AG09319 (cell line): ENCODE data around the gene SMCO4.

Source experiments
- DNase-seq: peaks from one replicate; pipeline ENCODE4 v3.0.0-alpha.2; 2010; ENCODE audit warnings: low read depth; ENCODE audit errors: extremely low read depth
- TF ChIP-seq, protein P1 (sequence below): IDR thresholded peaks from 2 replicates; pipeline ENCODE4 v1.5.1; 2011; ENCODE audit warnings: low read depth, mild to moderate bottlenecking, inconsistent platforms, low read length, moderate library complexity

Gene SMCO4

DNA sequence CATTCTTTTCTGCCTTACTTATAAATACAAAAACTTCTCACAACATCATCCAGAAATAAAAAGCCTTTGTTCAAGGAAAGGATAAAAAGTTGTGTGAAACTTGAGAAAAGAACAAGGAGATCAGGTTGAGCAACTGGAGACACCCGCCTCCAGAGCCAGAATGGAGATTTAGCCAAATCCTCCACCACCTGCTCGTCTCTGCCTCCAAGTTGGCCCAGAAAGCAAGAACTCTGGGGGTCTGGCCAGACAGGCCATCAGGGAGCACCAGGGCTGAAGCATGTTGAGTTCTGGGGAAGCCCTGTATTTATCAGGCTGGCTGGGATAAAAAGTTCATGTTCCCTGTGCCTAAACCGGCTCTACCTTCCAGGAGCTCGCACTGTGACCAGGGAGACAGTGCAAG is 14.9 kb downstream of the SMCO4 start:
- no peak for DNase-seq
- TF ChIP-seq, protein P1, sequence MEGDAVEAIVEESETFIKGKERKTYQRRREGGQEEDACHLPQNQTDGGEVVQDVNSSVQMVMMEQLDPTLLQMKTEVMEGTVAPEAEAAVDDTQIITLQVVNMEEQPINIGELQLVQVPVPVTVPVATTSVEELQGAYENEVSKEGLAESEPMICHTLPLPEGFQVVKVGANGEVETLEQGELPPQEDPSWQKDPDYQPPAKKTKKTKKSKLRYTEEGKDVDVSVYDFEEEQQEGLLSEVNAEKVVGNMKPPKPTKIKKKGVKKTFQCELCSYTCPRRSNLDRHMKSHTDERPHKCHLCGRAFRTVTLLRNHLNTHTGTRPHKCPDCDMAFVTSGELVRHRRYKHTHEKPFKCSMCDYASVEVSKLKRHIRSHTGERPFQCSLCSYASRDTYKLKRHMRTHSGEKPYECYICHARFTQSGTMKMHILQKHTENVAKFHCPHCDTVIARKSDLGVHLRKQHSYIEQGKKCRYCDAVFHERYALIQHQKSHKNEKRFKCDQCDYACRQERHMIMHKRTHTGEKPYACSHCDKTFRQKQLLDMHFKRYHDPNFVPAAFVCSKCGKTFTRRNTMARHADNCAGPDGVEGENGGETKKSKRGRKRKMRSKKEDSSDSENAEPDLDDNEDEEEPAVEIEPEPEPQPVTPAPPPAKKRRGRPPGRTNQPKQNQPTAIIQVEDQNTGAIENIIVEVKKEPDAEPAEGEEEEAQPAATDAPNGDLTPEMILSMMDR, result no peak

DNA sequence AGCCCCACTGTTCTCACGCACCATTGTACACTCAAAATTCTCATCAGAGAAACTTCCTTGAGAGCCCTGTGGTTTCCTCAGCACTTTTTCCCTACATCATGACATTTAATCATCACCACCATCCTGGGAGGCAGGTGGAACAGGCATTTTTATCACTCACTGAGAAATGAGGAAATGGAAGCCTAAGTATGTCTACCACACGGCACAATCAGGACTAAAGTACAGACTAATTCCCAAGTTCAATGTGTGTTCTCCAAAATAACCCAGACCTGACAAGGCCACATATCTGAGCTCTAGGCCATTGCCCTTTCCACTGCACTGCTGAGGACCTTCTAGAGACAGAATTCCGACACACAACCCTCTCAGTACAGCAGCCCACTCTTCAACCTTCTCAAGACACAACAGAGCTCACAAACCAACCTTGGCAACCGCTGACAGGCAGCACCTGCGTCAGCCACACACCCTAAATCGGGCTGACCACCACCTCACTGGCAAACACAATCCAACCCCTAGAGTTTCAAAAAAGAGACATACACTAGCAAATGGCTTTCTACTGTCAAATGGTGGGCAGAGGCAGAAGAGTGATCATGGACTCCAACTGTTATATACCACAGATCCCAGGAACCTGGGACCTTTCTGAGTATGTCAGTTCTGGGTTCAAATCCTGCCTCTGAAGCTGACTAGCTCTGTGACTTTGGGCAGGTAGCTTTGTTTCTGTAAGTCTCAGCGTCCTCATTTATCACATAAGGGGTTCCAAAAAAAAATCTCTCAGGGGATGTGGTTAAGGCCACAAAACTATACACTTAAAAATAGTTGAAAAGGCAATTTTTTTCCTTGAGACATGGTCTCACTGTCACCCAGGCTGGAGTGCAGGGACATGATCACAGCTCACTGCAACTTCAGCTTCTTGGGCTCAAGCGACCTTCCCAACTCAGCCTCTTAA is 16.3 kb downstream of the SMCO4 start:
- TF ChIP-seq, protein P1, result no peak
- DNase-seq, result no peak

DNA sequence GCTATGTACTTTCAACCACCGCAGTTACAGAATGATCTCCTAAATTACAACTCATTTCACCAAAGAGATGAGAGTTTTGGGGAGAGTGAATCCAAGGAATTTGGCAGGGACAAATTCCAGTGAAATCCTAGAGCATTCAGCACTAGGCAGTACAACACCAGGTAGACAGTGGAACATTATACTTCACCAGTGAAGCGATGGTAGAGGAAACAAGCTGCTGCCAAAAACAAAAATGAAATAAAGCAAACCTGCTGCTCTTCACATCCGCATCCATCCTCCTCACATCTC is 16.9 kb downstream of the SMCO4 start:
- no peak for DNase-seq
- TF ChIP-seq, protein P1, result no peak

DNA sequence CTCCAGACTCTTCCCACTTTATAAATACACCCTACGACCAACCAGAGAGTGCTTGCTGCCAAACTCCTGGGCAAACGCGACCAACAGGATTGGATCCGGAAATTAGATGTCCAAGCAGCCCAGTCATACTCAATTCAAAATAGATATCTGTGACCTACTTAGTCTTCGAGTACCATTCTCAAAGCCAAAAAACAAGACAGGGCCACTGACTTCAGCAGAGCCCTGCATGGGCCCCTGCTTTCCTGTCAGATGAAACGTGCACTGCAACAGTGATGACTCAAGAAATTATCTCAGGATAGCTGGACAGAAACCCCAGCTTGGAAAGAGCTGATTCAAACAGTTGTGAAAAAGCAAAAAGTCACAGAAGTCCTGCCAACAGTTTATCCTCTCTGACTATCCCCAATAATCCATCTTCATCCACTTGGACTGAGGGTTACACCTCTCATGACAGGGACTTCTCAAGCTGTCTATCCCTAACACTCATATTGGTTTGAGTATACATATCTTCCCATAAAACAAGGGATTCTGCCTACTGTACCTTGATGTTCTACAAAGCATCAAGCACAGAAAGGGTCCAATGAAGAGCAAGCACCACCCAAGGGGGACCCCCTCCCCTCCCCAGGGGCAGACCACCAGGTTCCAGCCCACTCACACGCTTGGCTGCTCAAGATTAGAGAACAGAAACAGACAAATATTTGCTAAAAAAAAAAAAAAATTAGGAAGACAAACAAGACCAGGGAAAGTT is 17.4 kb downstream of the SMCO4 start:
- TF ChIP-seq, protein P1, result no peak
- no peak for DNase-seq

DNA sequence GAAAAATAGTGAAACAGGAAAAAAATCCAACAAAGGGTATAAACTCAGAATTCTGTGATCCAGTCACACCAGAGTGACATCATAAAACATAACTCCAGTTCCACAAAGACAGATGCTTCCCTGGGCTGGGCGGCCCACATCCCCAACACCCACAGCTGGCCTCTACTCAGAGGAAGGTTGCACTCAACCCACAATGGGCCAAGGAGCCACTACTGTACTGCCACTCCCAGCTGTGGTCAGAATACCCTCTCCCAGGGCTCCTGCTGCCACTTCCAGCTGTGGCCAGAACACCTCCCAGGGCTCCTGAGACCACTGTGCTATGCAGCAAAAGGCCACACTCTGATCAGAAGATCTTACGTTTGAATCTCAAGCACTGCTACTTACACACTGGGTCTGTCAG is 18.3 kb downstream of the SMCO4 start:
- DNase-seq, result no peak
- TF ChIP-seq, protein P1, result no peak

DNA sequence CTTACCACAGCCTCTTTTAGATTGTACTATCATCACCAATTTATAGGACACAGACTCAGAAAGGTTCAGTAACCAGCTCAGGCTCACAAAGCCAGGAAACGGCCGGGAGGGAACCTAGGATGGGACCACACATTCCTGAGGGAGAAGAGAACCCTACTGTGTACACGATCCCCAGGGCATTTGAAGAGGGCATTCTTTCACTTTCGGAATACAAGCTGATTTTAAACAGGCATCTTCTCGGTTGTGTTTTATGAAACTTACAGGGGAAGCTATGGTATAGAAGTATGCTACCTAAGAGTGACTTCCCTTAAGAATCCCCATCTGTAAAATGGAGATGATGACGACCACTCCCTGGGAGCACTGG is 19.0 kb downstream of the SMCO4 start:
- TF ChIP-seq, protein P1, result no peak
- no peak for DNase-seq
